Adrenal gland (tissue), 5 donors: Measurements from ENCODE around the gene NECAB2.

Experiments
- CTCF ChIP-seq, 6 experiments: fragments of 450-650 bp in 4 of 6; fragments of 200-600 bp in 2 of 6; sonication (generic) in 1 of 6; IDR thresholded peaks; 1 replicate in 5 of 6; 2 replicates in 1 of 6; pipeline versions ENCODE4 v1.5.1 to v1.8.0; 2016 to 2021; ENCODE audit warnings: antibody characterized with exemption in 6 of 6, mild to moderate bottlenecking in 2 of 6, moderate library complexity in 1 of 6
- POLR2A ChIP-seq, 2 donors: fragments of 450-650 bp; IDR thresholded peaks; one replicate each; pipeline ENCODE4 v1.6.1; 2017; ENCODE audit warnings: antibody characterized with exemption in 2 of 2, mild to moderate bottlenecking in 2 of 2, moderate library complexity in 1 of 2
- donor health status: DM: no; HTN: no; CAD: no.

GRCh38 chr16:83935858-83936255 lies 32.2 kb upstream of the NECAB2 start:
- TF ChIP-seq CTCF (IDR thresholded peaks at IDR 0.05) (no peak), POLR2A (IDR thresholded peaks at IDR 0.05) (no peak)
